Bronchial epithelial cell (primary cell): ENCODE data around the gene FOXM1. TPM values are rescaled to one million over a fixed set of nuclear protein-coding genes. Genes with fewer than 3 reads are reported as not detected.

Experiments used
- DNase-seq: peaks from one replicate; pipeline ENCODE4 v3.0.0-alpha.2; 2010; ENCODE audit warnings: low read depth
- FAIRE-seq: peaks from 2 replicates; lab custom pipeline; 2011; peaks lifted over from hg19 to GRCh38; lab: Jason Lieb, UNC
- H3K27me3 ChIP-seq: 2 replicates; pipeline ENCODE4 v1.5.1; 2011; ENCODE audit warnings: low read length; ENCODE audit not compliant: control insufficient read depth, insufficient read depth
- H3K36me3 ChIP-seq: 2 replicates; pipeline ENCODE4 v1.5.1; 2011; ENCODE audit warnings: low read length; ENCODE audit not compliant: control insufficient read depth, insufficient read depth
- H3K4me3 ChIP-seq: 2 replicates; pipeline ENCODE4 v1.5.1; 2011; ENCODE audit warnings: mild to moderate bottlenecking, low read depth, low read length, control low read depth
- CTCF ChIP-seq: IDR thresholded peaks from 2 replicates; pipeline ENCODE4 v1.5.1; 2011; ENCODE audit warnings: mild to moderate bottlenecking, moderate library complexity, low read length, control low read depth, inconsistent platforms; ENCODE audit not compliant: insufficient read depth, severe bottlenecking
- total RNA-seq: library from RNA; depleted of rRNA; stranded (reverse); fragments of >200 nt; gene quantifications from 2 replicates; pipeline ENCODE4 v1.2.1, GENCODE V29; 2014

Gene FOXM1
- total RNA-seq, 1 donor from 2014 or later, result 0.79 TPM

GRCh38 chr12:2826036-2826435 lies 50.9 kb downstream of the FOXM1 start:
- TF ChIP-seq CTCF, result no peak
- peaks cover 29% of the 10 kb centered on the region for H3K36me3 ChIP-seq
- DNase-seq (no peak), FAIRE-seq (no peak)
- H3K27me3 ChIP-seq, result no peaks in the 10 kb centered on the region
- no peak overlapping the region for H3K4me3 ChIP-seq

GRCh38 chr12:2825132-2825531 lies 51.8 kb downstream of the FOXM1 start:
- H3K27me3 ChIP-seq, result no peaks in the 10 kb centered on the region
- DNase-seq, result no peak
- no peak for TF ChIP-seq CTCF
- peaks cover 29% of the 10 kb centered on the region for H3K36me3 ChIP-seq
- H3K4me3 ChIP-seq, result no peak overlapping the region
- no peak for FAIRE-seq

- TF ChIP-seq CTCF, result no peak
- peaks cover 31% of the 10 kb centered on the region for H3K36me3 ChIP-seq
- no peak for DNase-seq
Measured at GRCh38 chr12:2824541-2824940, 52.4 kb downstream of the FOXM1 start.

GRCh38 chr12:2823483-2823882 lies 53.5 kb downstream of the FOXM1 start:
- no peak overlapping the region for H3K4me3 ChIP-seq
- TF ChIP-seq CTCF, result no peak
- no peaks in the 10 kb centered on the region for H3K27me3 ChIP-seq
- no peak for DNase-seq
- peaks cover 31% of the 10 kb centered on the region for H3K36me3 ChIP-seq
- FAIRE-seq, result no peak

More at GRCh38 chr12:2824541-2824940, 52.4 kb downstream of the FOXM1 start:
- no peak for FAIRE-seq
- Histone ChIP-seq H3K27me3 (no peaks in the 10 kb centered on the region), H3K4me3 (no peak overlapping the region)

- peaks cover 25% of the 10 kb centered on the region for H3K36me3 ChIP-seq
- DNase-seq, result no peak
- no peaks in the 10 kb centered on the region for H3K27me3 ChIP-seq
- no peak overlapping the region for H3K4me3 ChIP-seq
- no peak for TF ChIP-seq CTCF
- FAIRE-seq, result no peak
Measured at GRCh38 chr12:2820432-2820831, 56.5 kb downstream of the FOXM1 start.

- DNase-seq (no peak), FAIRE-seq (no peak)
- no peak for TF ChIP-seq CTCF
- Histone ChIP-seq H3K36me3 (peaks cover 24% of the 10 kb centered on the region), H3K27me3 (no peaks in the 10 kb centered on the region), H3K4me3 (no peak overlapping the region)
Measured at GRCh38 chr12:2819810-2820209, 57.2 kb downstream of the FOXM1 start.
